ENCODE results near the gene DMKN. TPM values are rescaled to one million over a fixed set of nuclear protein-coding genes. Genes with fewer than 3 reads are reported as not detected.

The DMKN gene
- polyA plus RNA-seq, 3 donors: not detected

DNA sequence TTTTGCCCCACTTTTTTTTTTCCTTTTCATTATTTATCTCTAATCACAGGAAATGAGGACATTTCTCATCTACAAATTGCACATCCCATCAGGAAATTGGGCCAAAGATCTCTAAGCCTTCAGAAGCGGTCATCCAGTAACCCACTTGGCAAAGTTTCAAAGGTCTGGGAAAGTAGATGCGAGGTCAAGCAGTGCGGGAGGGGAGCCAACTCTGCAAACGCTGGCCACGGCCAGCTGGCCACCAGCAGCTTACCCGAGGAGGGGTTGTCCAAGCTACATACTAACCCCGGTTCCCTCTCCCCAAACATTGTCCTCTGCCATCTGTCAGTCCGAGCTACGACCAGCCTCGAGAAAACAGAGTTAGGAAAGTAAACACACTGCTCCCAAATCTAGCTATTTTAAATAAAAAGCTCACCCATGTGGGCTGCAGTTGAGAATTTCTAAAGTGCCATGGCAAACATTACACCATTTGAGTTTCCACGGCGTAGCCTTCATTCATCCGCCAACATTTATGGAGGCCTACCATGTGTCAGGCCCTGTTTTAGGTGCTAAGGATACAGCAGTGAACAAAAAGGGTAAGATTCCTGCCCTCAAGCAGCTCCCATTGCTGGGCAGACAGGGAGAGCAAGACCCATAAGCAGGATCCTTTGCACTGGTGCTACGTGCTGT, 53.9 kb downstream of the DMKN start:
- Histone ChIP-seq H3K27ac (ENCODE audit: low read depth in 1 of 2, low read length in 2 of 2) (peak overlapping the region in 1 of 2 donors; percentile 21), H2AFZ (ENCODE audit: insufficient read depth, low read depth, low read length, poor library complexity, severe bottlenecking) (no peak overlapping the region), H3K27me3 (ENCODE audit: control insufficient read depth in 2 of 2, insufficient read depth in 2 of 2, low read length in 2 of 2) (no peaks in the 10 kb centered on the region), H3K9me3 (replicated peaks in 1 of 2; ENCODE audit: control insufficient read depth in 1 of 2, insufficient read depth in 1 of 2, low read length in 2 of 2) (no peaks in the 10 kb centered on the region), H3K4me2 (replicated peaks; ENCODE audit: extremely low read depth, low read length, poor library complexity, severe bottlenecking) (peak overlapping the region; percentile 31), H4K20me1 (ENCODE audit: insufficient read depth, low read length) (no peaks in the 10 kb centered on the region), H3K4me1 (ENCODE audit: control insufficient read depth in 1 of 2, insufficient read depth in 2 of 2, low read length in 2 of 2) (peaks cover 53 to 61% of the 10 kb centered on the region in 2 donors), H3K4me3 (replicated peaks in 1 of 3; ENCODE audit: low read depth in 2 of 3, low read length in 3 of 3) (peak overlapping the region in 1 of 3 experiments; percentile 21), H3K9ac (ENCODE audit: insufficient read depth, low read length, poor library complexity, severe bottlenecking) (no peak overlapping the region), H3K36me3 (replicated peaks in 1 of 2; ENCODE audit: control insufficient read depth in 1 of 2, insufficient read depth in 2 of 2, low read length in 2 of 2) (no peaks in the 10 kb centered on the region), H3K79me2 (ENCODE audit: insufficient read depth, low read length) (no peaks in the 10 kb centered on the region)
- TF ChIP-seq, protein P1, sequence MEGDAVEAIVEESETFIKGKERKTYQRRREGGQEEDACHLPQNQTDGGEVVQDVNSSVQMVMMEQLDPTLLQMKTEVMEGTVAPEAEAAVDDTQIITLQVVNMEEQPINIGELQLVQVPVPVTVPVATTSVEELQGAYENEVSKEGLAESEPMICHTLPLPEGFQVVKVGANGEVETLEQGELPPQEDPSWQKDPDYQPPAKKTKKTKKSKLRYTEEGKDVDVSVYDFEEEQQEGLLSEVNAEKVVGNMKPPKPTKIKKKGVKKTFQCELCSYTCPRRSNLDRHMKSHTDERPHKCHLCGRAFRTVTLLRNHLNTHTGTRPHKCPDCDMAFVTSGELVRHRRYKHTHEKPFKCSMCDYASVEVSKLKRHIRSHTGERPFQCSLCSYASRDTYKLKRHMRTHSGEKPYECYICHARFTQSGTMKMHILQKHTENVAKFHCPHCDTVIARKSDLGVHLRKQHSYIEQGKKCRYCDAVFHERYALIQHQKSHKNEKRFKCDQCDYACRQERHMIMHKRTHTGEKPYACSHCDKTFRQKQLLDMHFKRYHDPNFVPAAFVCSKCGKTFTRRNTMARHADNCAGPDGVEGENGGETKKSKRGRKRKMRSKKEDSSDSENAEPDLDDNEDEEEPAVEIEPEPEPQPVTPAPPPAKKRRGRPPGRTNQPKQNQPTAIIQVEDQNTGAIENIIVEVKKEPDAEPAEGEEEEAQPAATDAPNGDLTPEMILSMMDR (IDR thresholded peaks at IDR 0.05): no peak
- Mint-ChIP-seq H3K36me3 (no peaks in the 10 kb centered on the region), H3K27me3 (ENCODE audit: low read depth in 3 of 3) (peaks cover 4 to 9% (median 8%) of the 10 kb centered on the region in 3 donors), H3K27ac (peak overlapping the region in 6 of 7 donors; percentile 82 to 89 (median 86)), H3K4me3 (peak overlapping the region in 1 of 2 donors; percentile 46), H3K4me1 (peaks cover 68% of the 10 kb centered on the region), H3K9me3 (no peaks in the 10 kb centered on the region)
- 54% methylated on average over 12 of the region's 14 CpGs for WGBS (ENCODE audit: insufficient coverage)
- intact Hi-C loops (cut with micrococcal nuclease): loop anchor here (5.0 to 10.0 kb wide), 2 partner anchors 37 to 245 kb away; no protein-coding TSS in a partner anchor
- DNase-seq: peak in 1 of 3 donors; percentile 35

DNA sequence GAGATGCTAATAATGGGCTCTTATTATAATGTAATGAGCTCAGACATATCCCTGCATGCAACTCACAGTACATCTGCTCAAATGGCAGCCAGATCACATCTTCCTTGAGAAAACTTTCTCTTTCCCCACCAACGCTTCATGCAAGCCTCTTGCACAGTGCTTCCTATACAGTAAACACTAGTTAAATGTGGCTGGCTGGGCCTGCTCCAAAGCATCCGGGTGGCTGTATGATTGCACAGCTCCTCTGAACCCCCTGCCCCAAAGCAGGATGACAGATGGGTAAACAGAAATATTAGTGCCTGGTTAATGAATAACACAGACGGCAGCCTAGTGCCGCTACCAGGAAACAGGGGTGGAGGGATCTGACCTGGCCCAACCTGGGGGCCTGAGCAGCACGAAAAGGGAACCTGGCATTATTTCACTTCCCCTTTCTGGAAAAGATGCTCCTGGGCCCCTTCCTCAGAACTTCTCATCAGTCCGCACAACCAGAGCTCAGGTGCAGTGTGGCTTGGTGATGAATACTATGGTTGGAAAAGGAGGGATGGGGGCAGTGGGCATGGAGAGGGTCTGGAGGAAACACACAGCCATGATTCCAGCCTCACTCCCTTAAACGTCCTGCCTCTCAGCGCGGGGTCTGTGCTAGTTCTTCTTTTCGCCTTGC, 54.6 kb downstream of the DMKN start:
- H3K4me3 ChIP-seq (replicated peaks in 1 of 3; ENCODE audit: low read depth in 2 of 3, low read length in 3 of 3): peak overlapping the region in 1 of 3 experiments; percentile 21
- no peaks in the 10 kb centered on the region for H3K27me3 ChIP-seq (ENCODE audit: control insufficient read depth in 2 of 2, insufficient read depth in 2 of 2, low read length in 2 of 2)
- H3K27ac Mint-ChIP-seq: peak overlapping the region; percentile 81 to 89 (median 85)
- no peaks in the 10 kb centered on the region for H3K36me3 Mint-ChIP-seq
- H3K27me3 Mint-ChIP-seq (ENCODE audit: low read depth in 3 of 3): peaks cover 4 to 9% (median 8%) of the 10 kb centered on the region in 3 donors
- intact Hi-C loops (cut with micrococcal nuclease): loop anchor here in 1 of 2 donors (5.0 kb wide), 1 partner anchor 37 kb away; no protein-coding TSS in a partner anchor
- H3K36me3 ChIP-seq (replicated peaks in 1 of 2; ENCODE audit: control insufficient read depth in 1 of 2, insufficient read depth in 2 of 2, low read length in 2 of 2): no peaks in the 10 kb centered on the region
- H3K9ac ChIP-seq (ENCODE audit: insufficient read depth, low read length, poor library complexity, severe bottlenecking): no peak overlapping the region
- peak overlapping the region; percentile 16 to 21 for H3K27ac ChIP-seq (ENCODE audit: low read depth in 1 of 2, low read length in 2 of 2)
- peak; percentile 70 to 81 (median 77) for DNase-seq
- WGBS (ENCODE audit: insufficient coverage): 0% methylated on average over 3 of the region's 10 CpGs
- peaks cover 53 to 58% of the 10 kb centered on the region in 2 donors for H3K4me1 ChIP-seq (ENCODE audit: control insufficient read depth in 1 of 2, insufficient read depth in 2 of 2, low read length in 2 of 2)
- H3K4me2 ChIP-seq (replicated peaks; ENCODE audit: extremely low read depth, low read length, poor library complexity, severe bottlenecking): peak overlapping the region; percentile 31
- H4K20me1 ChIP-seq (ENCODE audit: insufficient read depth, low read length): no peaks in the 10 kb centered on the region
- H3K79me2 ChIP-seq (ENCODE audit: insufficient read depth, low read length): no peaks in the 10 kb centered on the region
- TF ChIP-seq, protein P1 (IDR thresholded peaks at IDR 0.05): no peak
- H2AFZ ChIP-seq (ENCODE audit: insufficient read depth, low read depth, low read length, poor library complexity, severe bottlenecking): no peak overlapping the region
- peak overlapping the region in 1 of 2 donors; percentile 39 for H3K4me3 Mint-ChIP-seq
- H3K9me3 ChIP-seq (replicated peaks in 1 of 2; ENCODE audit: control insufficient read depth in 1 of 2, insufficient read depth in 1 of 2, low read length in 2 of 2): no peaks in the 10 kb centered on the region
- no peaks in the 10 kb centered on the region for H3K9me3 Mint-ChIP-seq
- peaks cover 67% of the 10 kb centered on the region for H3K4me1 Mint-ChIP-seq
